ENCODE data around the gene IQSEC1. TPM values are rescaled to one million over a fixed set of nuclear protein-coding genes. Genes with fewer than 3 reads are reported as not detected.

IQSEC1 gene
- total RNA-seq, 2 donors from 2014 or later = 22.7 to 24.5 TPM

- no peaks in the 10 kb centered on the region for H3K4me1 Mint-ChIP-seq
- Histone ChIP-seq H3K9me3 (ENCODE audit: control insufficient read depth, low read length) (no peaks in the 10 kb centered on the region), H3K4me3 (ENCODE audit: low read length) (no peak overlapping the region), H3K9ac (ENCODE audit: extremely low read depth, low read length, poor library complexity, severe bottlenecking) (no peak overlapping the region), H3K36me3 (ENCODE audit: control insufficient read depth, insufficient read depth, low read length) (peaks cover 11% of the 10 kb centered on the region), H3K27me3 (ENCODE audit: control insufficient read depth, insufficient read depth, low read length, poor library complexity, severe bottlenecking) (no peaks in the 10 kb centered on the region), H3K4me1 (ENCODE audit: control insufficient read depth, insufficient read depth, low read length) (no peaks in the 10 kb centered on the region), H3K27ac (ENCODE audit: low read depth, low read length) (no peak overlapping the region)
- peaks cover 5% of the 10 kb centered on the region for H3K36me3 Mint-ChIP-seq (ENCODE audit: low read depth)
- H3K27me3 Mint-ChIP-seq (ENCODE audit: insufficient read depth) = no peaks in the 10 kb centered on the region
- no peaks in the 10 kb centered on the region for H3K9me3 Mint-ChIP-seq
- no peak overlapping the region for H3K4me3 Mint-ChIP-seq
- no peak for TF ChIP-seq CTCF (conservative IDR thresholded peaks at IDR 0.05)
- no peak overlapping the region for H3K27ac Mint-ChIP-seq
- WGBS, 2 experiments (ENCODE audit: insufficient coverage in 1 of 2, insufficient read length in 1 of 2) = 94 to 98% methylated on average over 4 to 7 of the region's 7 CpGs
- DNase-seq = no peak
Observed at GRCh38 chr3:12922306-12922705, 150.9 kb downstream of the IQSEC1 start.

- DNase-seq = no peak
- Histone ChIP-seq H3K4me3 (ENCODE audit: low read length) (no peak overlapping the region), H3K27me3 (ENCODE audit: control insufficient read depth, insufficient read depth, low read length, poor library complexity, severe bottlenecking) (no peaks in the 10 kb centered on the region), H3K27ac (ENCODE audit: low read depth, low read length) (no peak overlapping the region), H3K9ac (ENCODE audit: extremely low read depth, low read length, poor library complexity, severe bottlenecking) (no peak overlapping the region), H3K9me3 (ENCODE audit: control insufficient read depth, low read length) (no peaks in the 10 kb centered on the region), H3K36me3 (ENCODE audit: control insufficient read depth, insufficient read depth, low read length) (peaks cover 11% of the 10 kb centered on the region), H3K4me1 (ENCODE audit: control insufficient read depth, insufficient read depth, low read length) (no peaks in the 10 kb centered on the region)
- Mint-ChIP-seq H3K27ac (no peak overlapping the region), H3K4me3 (no peak overlapping the region), H3K9me3 (no peaks in the 10 kb centered on the region), H3K4me1 (no peaks in the 10 kb centered on the region), H3K27me3 (ENCODE audit: insufficient read depth) (no peaks in the 10 kb centered on the region), H3K36me3 (ENCODE audit: low read depth) (peaks cover 8% of the 10 kb centered on the region)
- no peak for TF ChIP-seq CTCF (conservative IDR thresholded peaks at IDR 0.05)
- WGBS, 2 experiments (ENCODE audit: insufficient coverage in 1 of 2, insufficient read length in 1 of 2) = 94 to 100% methylated on average over 2 to 8 of the region's 8 CpGs
Observed at GRCh38 chr3:12921736-12922135, 151.5 kb downstream of the IQSEC1 start.

GRCh38 chr3:12920967-12921366 lies 152.3 kb downstream of the IQSEC1 start:
- Histone ChIP-seq H3K9ac (ENCODE audit: extremely low read depth, low read length, poor library complexity, severe bottlenecking) (no peak overlapping the region), H3K4me1 (ENCODE audit: control insufficient read depth, insufficient read depth, low read length) (no peaks in the 10 kb centered on the region), H3K4me3 (ENCODE audit: low read length) (no peak overlapping the region), H3K9me3 (ENCODE audit: control insufficient read depth, low read length) (no peaks in the 10 kb centered on the region), H3K36me3 (ENCODE audit: control insufficient read depth, insufficient read depth, low read length) (peaks cover 11% of the 10 kb centered on the region), H3K27ac (ENCODE audit: low read depth, low read length) (no peak overlapping the region), H3K27me3 (ENCODE audit: control insufficient read depth, insufficient read depth, low read length, poor library complexity, severe bottlenecking) (no peaks in the 10 kb centered on the region)
- Mint-ChIP-seq H3K27ac (no peak overlapping the region), H3K4me1 (no peaks in the 10 kb centered on the region), H3K9me3 (no peaks in the 10 kb centered on the region), H3K27me3 (ENCODE audit: insufficient read depth) (no peaks in the 10 kb centered on the region), H3K36me3 (ENCODE audit: low read depth) (peaks cover 8% of the 10 kb centered on the region), H3K4me3 (no peak overlapping the region)
- WGBS, 2 experiments (ENCODE audit: insufficient coverage in 1 of 2, insufficient read length in 1 of 2) = 92 to 93% methylated on average over 3 to 9 of the region's 9 CpGs
- no peak for DNase-seq
- no peak for TF ChIP-seq CTCF (conservative IDR thresholded peaks at IDR 0.05)
